ENCODE results near the gene C10orf90.
"Not testable (repeated sequence)": the region's sequence is repeated elsewhere in the genome, so short reads cannot be mapped to it uniquely, and the experiment has no call there.

C10orf90 gene

DNA sequence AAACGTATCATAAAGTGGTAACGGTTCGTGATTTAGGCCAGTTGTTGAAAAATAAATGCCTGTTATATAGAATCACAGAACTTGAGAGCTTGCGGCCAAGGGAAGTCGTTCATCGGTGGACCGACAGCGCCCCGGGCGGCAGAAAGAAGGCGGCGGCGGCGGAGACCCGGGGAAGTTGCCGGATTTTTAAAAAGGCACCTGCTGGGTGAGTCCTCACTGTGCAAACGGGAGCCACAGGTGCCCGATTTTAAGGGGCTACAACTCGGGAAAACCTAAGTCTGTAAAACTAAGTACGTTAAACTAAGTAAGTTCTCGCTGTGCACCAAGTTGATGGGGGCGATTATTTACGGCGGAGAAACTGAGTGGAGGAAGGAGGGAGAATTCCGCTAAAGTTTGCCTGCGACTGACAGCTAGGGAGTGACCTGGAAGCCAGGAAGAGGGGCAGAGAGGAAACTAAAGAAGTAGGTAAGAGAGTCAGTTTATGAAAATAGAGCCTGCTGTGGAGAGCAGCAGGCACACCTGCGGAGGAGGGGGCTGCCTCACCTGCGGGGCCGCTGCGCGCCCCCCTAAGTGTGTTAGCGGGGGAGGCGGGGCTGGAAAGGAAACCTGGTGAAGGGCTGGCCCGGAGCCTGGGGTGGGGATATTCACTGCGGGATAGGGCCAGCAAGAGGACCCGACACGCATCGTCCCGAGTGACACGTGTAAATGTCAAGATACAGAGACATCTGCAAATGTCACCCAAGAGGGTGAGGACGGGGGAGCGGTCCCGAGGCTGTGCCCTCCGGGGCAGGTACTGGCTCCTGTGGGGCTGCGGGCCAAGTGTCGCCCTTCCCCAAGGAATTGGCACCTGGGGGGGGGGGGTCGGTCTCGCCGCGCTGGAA, 283.2 kb downstream of the C10orf90 start:
- no peak overlapping the region for H3K4me3 ChIP-seq
- no peak overlapping the region for H3K9ac ChIP-seq
- TF ChIP-seq Cebpa-rat (IDR thresholded peaks at IDR 0.05) = no peak

GRCh38 chr10:126384269-126384873, 286.1 kb downstream of the C10orf90 start:
- Histone ChIP-seq H3K9me3 (replicated peaks in 1 of 11) (peaks cover 38 to 58% (median 44%) of the 10 kb centered on the region in 11 experiments), H3K36me3 (0 out of 22 replicates have a peak, but pooled peaks cover 0 to 3% (median 0%) of the 10 kb centered on the region in 11 experiments), H3K4me2 (no peak overlapping the region), H3K27ac (no peak overlapping the region), H3K4me1 (no peaks in the 10 kb centered on the region), H3K4me3 (no peak overlapping the region), H3K9ac (no peak overlapping the region), H3K27me3 (no peaks in the 10 kb centered on the region), H4K20me1 (no peaks in the 10 kb centered on the region)
- TF ChIP-seq Cebpa-rat (IDR thresholded peaks at IDR 0.05) = no peak

More for the DNA sequence above, 283.2 kb downstream of the C10orf90 start:
- Histone ChIP-seq H3K27ac (no peak overlapping the region), H4K20me1 (no peaks in the 10 kb centered on the region), H3K27me3 (peaks cover 0 to 8% (median 0%) of the 10 kb centered on the region in 11 experiments; a peak in 1 of 22 replicates), H3K4me1 (no peaks in the 10 kb centered on the region), H3K4me2 (no peak overlapping the region), H3K9me3 (replicated peaks in 1 of 11) (peaks cover 40 to 65% (median 47%) of the 10 kb centered on the region in 11 experiments), H3K36me3 (0 out of 22 replicates have a peak, but pooled peaks cover 0 to 3% (median 0%) of the 10 kb centered on the region in 11 experiments)

- H3K4me3 ChIP-seq = no peak overlapping the region
- no peaks in the 10 kb centered on the region for H3K27me3 ChIP-seq
- peaks cover 25 to 42% (median 30%) of the 10 kb centered on the region in 11 experiments for H3K9me3 ChIP-seq (replicated peaks in 1 of 11)
- H3K4me2 ChIP-seq = no peak overlapping the region
- no peaks in the 10 kb centered on the region for H4K20me1 ChIP-seq
- no peak for TF ChIP-seq Cebpa-rat (IDR thresholded peaks at IDR 0.05)
- no peak overlapping the region for H3K27ac ChIP-seq
- no peak overlapping the region for H3K9ac ChIP-seq
- 0 out of 22 replicates have a peak, but pooled peaks cover 0 to 3% (median 0%) of the 10 kb centered on the region in 11 experiments for H3K36me3 ChIP-seq
- no peaks in the 10 kb centered on the region for H3K4me1 ChIP-seq
These were observed 290.0 kb downstream of the C10orf90 start for GRCh38 chr10:126380352-126381076.

DNA sequence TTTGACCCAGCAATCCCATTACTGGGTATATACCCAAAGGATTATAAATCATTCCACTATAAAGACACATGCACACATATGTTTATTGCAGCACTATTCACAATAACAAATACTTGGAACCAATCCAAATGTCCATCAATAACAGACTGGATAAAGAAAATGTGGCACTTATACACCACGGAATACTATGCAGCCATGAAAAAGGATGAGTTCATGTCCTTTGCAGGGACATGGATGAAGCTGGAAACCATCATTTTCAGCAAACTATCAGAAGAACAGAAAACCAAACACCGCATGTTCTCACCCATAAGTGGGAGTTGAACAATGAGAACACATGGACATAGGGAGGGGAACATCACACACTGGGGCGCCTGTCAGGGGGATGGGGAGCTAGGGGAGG, 291.3 kb downstream of the C10orf90 start:
- not testable (repeated sequence) for H3K4me2 ChIP-seq, H3K4me1 ChIP-seq, H3K27me3 ChIP-seq, H3K27ac ChIP-seq, H3K9ac ChIP-seq, H3K36me3 ChIP-seq, H3K4me3 ChIP-seq, H4K20me1 ChIP-seq
- peaks cover 25 to 45% (median 33%) of the 10 kb centered on the region in 11 experiments for H3K9me3 ChIP-seq (replicated peaks in 1 of 11)

- H3K36me3 ChIP-seq = no peaks in the 10 kb centered on the region
- no peak overlapping the region for H3K9ac ChIP-seq
- peaks cover 0 to 10% (median 5%) of the 10 kb centered on the region in 10 experiments; a peak in 10 of 20 replicates for H3K4me1 ChIP-seq
- no peak overlapping the region for H3K4me2 ChIP-seq
- no peaks in the 10 kb centered on the region for H3K27me3 ChIP-seq
- TF ChIP-seq Cebpa-rat (IDR thresholded peaks at IDR 0.05) = no peak
- no peak overlapping the region for H3K27ac ChIP-seq
- H4K20me1 ChIP-seq = no peaks in the 10 kb centered on the region
- H3K4me3 ChIP-seq = no peak overlapping the region
- peaks cover 11 to 31% (median 22%) of the 10 kb centered on the region in 11 experiments for H3K9me3 ChIP-seq (replicated peaks in 1 of 11)
These were observed 293.5 kb downstream of the C10orf90 start for GRCh38 chr10:126376956-126377355.

DNA sequence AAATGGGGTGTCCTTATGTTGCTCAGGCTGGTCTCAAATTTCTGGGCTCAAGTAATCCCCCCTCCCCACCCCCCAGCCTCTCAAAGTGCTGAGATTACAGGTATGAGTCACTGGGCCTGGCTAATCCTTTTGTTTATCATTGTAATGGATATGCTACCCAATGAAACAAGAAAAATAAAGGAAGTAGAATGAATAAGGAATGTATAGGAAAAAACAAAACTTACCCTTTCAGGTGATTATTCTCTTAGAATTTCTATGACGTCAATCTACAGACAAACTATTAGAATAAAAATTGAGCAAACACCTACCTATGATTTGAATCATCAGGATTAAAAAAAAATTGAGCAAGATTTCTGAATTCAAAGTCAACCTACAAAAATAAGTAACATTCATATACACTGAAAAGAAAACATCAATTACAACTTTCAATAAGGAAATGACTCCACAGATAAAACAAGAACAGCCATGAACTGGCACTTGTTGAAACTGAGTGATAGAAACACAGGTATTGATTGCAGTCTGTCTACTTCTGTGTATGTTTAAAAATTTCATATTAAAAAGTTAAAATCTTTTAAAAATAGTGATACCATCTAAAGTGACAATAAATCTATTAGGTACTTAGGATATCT, 294.5 kb downstream of the C10orf90 start:
- Histone ChIP-seq H3K9ac (no peak overlapping the region), H3K36me3 (no peaks in the 10 kb centered on the region), H3K27me3 (no peaks in the 10 kb centered on the region), H3K4me1 (peaks cover 0 to 10% (median 5%) of the 10 kb centered on the region in 10 experiments; a peak in 10 of 20 replicates), H4K20me1 (no peaks in the 10 kb centered on the region), H3K4me2 (no peak overlapping the region), H3K27ac (no peak overlapping the region), H3K4me3 (no peak overlapping the region), H3K9me3 (replicated peaks in 1 of 11) (peaks cover 11 to 31% (median 22%) of the 10 kb centered on the region in 11 experiments)
- TF ChIP-seq Cebpa-rat (IDR thresholded peaks at IDR 0.05) = no peak

- no peak overlapping the region for H3K9ac ChIP-seq
- no peak for TF ChIP-seq Cebpa-rat (IDR thresholded peaks at IDR 0.05)
- peaks cover 0 to 10% (median 5%) of the 10 kb centered on the region in 10 experiments; a peak in 10 of 20 replicates for H3K4me1 ChIP-seq
- no peaks in the 10 kb centered on the region for H3K36me3 ChIP-seq
- no peak overlapping the region for H3K27ac ChIP-seq
- H3K4me2 ChIP-seq = no peak overlapping the region
- no peaks in the 10 kb centered on the region for H3K27me3 ChIP-seq
- peaks cover 11 to 31% (median 22%) of the 10 kb centered on the region in 11 experiments for H3K9me3 ChIP-seq (replicated peaks in 1 of 11)
- no peaks in the 10 kb centered on the region for H4K20me1 ChIP-seq
- H3K4me3 ChIP-seq = no peak overlapping the region
These were observed 295.2 kb downstream of the C10orf90 start for GRCh38 chr10:126375299-126375698.
